IPS-NIHi7 (cell line): ENCODE measurements around the gene S1PR3.

Source experiments
- DNase-seq: peaks from one replicate; pipeline ENCODE4 v3.0.0; 2012; ENCODE audit warnings: mixed read lengths; ENCODE audit errors: extremely low spot score

S1PR3 gene

DNA sequence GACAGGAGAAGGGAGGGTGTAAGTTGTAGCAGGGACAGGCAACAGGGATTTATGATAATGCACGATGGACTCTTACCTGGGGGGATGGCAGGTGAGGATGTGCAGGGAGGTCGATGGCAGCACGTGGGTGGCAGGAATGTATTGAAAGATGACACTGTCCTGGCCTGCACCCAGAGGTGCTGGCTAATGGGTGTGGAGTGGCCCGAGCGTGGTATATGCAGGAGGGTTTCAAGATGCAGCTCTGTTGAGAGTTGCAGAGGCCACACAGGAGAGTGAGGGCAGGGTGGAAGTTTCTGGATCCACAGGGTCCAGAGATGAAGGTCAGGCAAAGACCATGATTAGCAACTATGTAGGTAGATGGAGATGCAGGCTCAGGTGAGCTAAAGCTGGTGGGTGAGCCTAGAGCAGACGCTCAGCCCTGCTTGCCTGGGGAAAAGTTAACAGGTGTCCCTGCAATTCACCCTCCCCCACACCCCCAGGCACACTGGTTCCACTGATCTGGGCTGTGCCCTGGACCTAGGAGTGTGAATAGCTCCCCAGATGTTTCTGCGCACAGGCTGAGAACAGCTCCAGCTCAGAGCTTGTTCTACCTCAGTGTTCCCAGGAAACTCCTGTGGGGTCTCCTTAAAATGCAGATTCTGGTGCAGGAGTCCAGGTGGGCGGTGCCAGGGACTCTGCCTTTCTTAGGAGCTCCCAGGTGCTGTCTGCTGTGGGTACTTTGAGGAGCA is 21.5 kb upstream of the S1PR3 start:
- DNase-seq: no peak

DNA sequence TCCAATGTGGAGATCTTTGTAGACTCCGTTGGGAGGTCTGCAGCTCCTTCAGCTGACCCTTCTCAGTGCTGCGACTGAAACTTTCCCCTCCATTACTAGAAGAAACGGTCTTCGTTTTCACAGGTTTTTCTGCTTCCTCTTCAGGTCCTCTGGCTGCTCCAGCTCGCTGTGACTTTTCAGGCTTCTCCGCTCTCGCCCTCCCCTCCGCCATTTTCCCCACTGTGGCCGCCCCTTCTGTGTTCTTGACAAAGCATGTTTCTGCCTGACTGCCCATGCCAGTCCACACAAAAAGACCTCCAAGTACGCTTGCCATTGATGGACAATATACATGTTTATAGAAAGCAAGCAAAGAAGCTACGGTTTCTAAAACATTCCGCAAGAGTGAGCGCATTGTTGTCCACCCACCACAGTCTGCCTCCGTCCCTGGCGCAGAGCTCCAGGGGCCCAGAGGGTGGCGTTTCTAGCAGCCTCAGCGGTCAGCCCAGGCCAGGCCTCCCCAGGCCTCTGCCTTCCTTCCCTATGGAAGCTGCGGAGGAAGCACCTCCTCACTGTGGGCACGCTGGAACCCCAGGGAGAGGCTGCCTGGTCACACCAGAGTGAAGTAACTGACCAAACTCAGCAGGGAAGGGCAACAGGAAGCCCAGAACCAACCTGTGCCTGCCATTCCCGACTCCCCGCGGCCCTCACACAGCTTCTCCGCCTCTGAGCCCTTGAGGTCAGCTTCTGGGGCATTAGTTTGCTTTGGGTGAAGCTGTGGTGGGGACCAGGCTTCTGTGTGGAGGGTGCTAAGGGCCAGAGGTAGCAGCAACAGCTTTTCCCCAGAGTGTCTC is 19.9 kb upstream of the S1PR3 start:
- DNase-seq: no peak

DNA sequence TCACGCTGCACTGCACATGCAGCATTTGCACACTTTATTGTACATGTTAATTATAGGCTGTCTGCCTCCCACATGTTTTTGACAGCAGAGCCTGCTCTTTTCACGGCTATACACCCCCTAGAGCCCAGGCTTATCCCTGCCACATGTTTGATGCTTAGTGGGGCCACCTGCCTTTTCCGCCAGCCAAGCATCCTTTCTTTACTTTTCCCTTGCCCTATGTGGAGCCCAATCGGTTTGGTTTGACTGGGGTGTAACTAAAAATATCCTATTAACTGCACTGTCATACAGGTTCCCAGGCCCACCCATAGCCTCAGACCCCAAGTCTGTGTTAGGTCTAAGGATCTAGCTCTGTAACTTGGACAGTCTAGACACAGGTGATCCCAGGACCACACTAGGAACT is 18.9 kb upstream of the S1PR3 start:
- DNase-seq: no peak

DNA sequence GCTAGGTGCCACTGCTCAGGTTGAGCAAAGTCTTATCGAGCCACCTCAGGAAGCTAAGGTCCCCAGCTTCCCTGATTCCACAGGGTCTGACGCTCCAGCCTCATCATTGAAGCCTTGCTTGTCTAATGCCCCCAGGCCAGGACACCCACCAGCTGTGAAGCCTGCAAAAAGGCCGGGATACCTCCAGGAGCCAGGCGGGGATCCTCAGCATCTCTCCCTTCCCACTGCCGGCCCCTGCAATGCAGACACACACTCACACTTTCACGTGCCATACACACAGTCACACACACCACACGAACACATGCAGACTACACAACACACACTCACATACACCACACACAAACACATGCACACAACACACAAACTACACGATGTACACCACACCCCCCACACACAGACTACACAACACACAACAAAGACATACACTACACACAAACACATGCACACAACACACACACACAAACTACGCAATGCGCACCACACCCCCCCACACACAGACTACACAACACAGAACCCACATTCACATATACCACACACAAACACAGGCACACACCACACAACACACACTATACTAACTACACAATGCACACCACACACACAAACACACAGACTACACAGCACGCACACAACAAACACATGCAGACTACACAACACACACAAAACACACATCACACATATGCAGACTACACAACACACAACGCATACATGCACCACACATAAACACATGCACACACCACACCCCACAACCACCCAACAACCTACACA is 17.8 kb upstream of the S1PR3 start:
- DNase-seq: no peak

DNA sequence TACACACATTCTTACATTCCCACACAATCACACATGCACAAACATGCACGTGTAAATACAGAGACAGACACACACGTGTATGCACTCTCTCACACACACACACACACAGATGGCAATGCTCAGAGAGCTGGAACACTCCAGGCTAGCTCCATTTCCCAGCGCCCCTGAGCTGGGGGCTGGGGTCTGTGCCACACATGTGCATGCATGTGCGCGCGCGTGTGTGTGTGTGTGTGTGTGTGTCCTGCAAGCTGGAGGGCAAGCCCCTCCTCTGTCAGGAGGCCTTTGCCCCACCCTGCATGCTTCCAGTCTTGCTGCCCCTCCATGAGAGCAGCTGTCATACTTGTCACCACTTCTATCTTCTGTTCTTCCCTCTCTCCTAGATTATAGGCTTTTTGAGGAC is 16.6 kb upstream of the S1PR3 start:
- no peak for DNase-seq

DNA sequence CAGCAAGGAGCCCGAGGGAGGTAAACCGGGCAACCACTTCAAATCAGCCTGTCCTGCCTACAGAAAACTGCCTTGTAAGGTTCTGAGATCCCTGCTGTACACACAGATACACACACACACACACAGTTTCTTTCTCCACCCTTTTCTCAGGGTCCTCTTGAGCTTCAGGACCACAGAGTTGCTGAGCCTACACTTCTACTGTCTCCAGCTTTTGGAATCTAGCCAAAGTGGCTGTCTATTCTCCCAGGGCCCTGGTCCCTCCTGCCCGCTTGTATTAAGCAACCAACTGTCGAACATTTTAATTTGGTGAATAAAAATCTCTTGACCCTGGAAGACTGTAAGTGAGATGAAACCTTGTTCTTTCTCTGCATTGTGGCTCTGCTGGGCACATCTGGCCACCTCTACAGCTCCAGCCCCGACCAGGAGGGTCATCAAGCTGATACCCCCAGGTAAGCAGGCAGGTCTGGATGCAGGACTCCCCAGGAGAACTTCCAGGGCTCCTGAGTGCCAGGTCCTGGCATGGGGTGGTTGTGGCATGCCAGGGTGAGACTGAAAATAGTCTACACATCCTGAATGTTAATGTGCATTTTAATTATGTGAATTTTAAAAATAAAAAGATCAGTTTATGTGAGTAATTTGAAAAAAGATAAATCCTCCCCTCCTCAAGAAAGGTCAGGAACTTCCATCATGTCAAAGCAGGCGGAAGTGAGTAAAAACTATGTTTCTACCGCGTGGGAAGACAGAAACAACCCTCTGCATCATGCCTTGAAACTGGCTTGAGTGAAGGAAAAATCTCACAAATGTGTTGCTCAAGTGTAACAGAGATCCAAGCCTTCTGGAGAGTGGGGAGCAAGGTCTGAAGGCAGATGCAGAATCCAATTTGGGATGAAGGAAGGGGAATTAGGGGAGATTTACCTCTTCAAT is 15.0 kb upstream of the S1PR3 start:
- DNase-seq: no peak

DNA sequence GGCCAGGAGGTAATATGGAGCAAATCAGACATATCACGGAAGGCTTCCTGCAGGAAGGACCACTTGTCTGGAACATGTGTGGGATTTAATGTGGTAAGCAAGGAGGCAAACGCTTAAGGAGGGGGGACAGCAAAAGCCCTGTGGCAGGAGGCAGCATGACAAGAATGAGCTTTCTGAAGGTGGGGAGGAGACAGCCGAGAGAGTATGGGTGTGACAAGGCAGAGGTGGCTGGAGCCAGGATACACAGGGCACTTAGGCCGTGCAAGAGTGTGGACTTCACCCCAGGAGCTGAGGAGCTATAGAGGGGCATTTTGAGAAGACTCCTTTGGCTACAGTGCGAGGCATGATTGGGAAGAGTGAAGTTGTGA is 14.4 kb upstream of the S1PR3 start:
- no peak for DNase-seq

DNA sequence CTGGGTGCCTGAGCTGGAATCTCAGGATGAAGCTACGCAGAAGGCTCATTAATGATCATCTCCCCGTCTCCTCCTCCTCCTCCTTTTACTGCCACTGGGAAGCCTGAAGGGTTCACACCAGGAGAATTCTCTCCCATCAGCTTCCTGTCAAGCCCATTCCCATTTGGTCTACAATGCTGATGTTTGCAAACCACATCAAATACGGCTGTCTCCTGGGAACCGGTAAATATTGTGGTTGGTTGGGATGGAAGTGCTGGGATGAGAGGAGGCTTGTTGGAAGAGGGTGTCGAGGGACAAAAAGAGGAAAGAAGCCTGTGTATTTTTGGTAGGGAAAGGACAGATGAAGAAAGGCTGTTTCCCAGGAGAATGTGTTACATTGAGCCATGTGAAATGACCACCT is 13.2 kb upstream of the S1PR3 start:
- DNase-seq: no peak

DNA sequence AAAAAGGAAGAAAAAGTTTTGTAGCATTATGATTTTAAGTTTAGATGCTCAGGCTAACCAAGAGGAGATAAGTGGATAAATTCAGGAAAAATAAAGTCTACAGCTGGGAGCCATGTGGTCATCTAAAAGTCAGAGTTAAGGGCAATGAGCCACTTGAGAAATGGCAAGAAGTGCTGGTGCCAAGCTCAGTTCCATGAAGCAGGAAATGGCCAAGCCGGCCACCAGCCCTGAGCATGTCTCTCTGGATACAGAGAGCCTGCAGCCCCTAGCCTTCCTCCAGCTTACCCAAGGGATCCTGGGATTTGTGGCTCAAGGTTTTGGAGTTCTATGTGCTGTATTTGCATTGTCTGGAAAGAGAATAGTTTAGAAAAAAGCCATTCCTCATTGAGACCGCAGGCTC is 12.2 kb upstream of the S1PR3 start:
- no peak for DNase-seq

DNA sequence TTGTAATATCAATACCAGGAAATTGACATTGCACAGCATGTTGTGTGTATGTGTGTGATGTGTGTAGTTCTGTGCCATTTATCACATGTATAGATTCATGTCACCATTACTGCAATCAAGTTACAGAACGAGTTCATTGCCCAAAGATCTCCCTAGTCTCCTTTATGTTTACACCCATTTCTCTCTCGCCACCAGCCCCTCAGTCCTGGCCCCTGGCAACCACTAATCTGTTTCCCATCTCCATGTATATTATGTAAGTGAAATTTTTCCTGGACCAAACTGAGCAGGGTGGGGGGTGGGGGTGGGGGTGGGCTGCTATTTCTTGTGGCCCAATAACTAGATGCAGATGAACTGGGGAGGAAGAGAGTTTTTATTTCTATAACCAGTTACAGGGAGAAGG is 11.5 kb upstream of the S1PR3 start:
- no peak for DNase-seq

DNA sequence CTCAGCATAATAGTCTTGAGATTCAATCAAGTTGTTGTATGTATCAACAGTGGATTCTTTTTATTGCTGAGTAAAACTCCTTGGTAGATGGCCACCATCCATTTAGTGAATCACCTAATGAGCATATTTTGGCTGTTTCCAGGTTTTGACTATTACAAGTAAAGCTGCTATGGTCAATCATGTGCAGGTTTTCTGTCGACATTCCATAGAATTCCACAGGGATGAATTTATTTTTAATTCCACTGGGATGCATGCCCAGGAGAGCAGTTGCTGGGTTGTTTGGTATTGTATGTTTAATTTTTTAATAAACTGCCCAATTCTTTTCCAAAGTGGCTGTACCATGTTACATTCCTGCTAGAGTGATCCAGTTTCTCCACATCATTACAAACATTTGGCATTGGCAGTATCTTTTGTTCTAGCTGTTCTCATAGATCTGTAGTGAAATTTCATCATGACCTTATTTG is 10.5 kb upstream of the S1PR3 start:
- no peak for DNase-seq

DNA sequence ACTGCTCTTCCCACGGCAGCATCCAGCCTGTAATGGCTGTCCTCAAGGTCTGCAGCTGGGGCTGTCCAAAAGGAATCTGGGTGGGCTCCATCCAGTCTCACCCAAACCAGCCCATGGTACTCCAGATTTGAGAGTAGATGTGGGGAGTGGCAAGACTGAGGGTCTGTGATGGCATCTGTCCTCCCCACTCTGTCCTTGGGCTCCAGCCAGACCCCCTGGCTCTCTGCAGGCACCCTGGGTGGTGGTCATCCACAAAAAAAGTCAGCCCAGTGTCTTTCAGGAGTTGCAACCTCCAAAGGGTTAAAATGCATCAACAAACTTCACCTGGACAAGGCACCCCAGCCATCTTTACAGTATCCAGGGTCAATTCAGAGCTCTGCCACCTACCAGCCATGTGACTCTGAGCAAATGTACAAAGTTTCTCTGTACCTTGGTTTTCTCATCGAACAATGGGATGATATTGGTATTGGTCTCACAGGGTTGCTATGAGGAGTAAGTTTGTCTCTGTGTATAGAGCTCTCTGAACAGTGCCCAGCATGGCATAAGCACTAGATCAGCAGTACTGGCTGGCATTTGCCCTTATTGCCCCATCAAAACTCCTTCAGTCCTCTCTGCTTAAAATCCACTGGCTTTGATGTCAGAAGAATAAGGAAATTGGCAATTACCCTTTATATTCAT is 7.3 kb upstream of the S1PR3 start:
- DNase-seq: no peak

DNA sequence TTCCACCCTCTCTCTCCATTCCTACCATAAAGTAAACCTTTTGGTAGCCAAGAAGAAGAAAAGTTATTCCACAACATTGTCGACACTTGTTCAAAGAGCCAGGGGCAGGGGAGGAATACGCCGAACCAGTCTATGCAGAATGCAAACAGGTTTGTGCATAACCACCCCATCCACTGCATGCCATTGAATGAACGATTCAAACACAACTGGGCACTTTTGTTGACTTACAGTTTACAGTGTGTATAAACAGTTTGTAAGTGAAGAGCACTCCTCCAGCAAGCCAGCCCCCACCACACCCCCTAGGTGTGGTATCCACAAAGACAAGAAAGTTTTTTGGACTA is 6.8 kb upstream of the S1PR3 start:
- DNase-seq: no peak

DNA sequence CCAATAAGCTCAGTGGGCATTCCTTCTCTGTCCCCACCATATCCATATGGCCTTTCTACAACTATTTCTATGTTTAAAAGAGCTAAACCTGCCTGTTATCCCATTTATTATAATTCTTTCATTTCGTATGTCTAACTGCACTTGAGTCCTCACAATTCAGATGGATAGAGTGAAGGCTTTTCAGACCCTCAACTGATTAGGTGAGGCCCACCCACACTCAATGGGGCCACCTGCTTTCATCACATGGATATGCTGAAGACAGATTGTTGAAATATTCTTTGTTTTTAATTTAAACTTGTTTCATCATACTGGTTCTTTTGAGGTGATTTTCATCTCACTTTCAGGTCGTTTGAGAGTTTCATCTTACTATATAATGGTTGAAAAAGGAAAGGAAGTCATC is 5.7 kb upstream of the S1PR3 start:
- no peak for DNase-seq

DNA sequence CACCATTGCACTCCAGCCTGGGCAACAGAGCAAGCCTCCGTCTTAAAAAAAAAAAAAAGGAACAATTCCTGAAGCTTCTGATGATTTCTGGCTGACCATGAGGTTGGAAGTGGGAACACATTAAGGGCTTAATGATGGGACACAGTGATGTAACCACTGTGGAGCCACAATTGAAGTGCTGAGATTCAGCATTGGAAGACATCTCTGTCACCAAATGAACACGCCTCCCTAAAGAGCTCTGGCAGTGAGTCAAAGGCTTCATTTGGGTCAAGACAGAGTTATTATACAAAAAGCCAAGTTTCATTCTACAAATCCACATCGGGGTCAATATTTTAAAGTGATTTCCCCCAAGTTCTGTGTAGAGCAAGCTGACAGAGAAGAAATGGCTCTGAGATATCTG is 4.5 kb upstream of the S1PR3 start:
- DNase-seq: no peak

DNA sequence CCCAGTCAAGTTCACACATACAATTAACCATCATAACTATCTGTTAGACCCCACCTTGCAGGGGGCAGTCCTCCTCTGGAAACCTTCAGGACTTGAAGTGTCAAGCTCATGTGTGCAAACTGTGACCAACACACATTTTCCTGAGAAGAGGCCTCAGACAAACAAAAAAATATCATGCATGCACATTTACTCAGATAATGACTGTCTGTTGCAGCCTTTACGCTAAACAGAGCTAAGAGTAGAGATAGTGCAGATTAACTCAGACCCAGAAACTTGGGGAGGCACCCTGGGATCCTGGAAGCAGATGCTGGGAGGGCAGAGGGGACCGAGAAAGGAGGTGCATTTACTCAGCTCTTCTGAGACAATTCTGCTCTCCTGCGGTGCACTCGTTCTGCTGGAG is 3.6 kb upstream of the S1PR3 start:
- no peak for DNase-seq

DNA sequence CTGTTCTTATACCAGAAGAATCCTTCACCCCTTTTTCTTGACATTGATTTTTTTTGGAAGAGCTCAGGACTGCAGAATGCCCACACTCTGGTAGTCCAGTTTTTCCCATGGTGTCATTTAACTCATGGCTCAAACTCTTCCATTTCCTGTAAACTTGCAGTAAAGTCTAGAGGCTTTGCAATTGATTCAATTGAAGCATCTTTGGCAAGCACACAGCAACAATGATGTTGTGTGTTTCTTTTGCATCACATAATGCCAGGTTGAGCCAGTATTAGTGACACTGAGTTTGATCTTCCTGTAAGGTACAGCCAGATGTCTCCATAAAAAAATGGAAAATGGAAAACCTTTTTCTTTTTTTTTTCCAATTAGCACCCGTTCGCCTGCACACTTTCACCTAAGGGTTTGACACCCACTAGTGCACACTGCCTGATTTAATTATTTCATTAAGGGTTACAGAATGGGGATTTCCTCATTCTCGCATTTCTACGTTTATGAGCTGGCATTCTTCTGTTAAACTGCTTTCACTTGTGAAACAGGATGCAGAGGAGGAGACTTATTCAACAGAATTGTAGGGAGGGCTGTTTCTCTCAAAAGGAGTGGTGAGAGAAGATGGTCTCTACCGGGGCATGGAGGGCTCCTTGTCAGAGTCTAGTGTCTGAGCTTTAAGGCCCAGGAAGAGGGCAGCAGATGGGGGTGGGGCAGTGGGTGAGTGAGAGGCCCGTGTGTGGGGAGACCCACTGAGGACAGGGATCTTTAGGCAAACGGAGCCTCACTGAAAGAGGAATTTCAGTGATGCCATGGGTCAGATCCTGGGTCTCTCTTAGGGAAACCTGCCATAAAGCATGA is 2.2 kb upstream of the S1PR3 start:
- DNase-seq: no peak

DNA sequence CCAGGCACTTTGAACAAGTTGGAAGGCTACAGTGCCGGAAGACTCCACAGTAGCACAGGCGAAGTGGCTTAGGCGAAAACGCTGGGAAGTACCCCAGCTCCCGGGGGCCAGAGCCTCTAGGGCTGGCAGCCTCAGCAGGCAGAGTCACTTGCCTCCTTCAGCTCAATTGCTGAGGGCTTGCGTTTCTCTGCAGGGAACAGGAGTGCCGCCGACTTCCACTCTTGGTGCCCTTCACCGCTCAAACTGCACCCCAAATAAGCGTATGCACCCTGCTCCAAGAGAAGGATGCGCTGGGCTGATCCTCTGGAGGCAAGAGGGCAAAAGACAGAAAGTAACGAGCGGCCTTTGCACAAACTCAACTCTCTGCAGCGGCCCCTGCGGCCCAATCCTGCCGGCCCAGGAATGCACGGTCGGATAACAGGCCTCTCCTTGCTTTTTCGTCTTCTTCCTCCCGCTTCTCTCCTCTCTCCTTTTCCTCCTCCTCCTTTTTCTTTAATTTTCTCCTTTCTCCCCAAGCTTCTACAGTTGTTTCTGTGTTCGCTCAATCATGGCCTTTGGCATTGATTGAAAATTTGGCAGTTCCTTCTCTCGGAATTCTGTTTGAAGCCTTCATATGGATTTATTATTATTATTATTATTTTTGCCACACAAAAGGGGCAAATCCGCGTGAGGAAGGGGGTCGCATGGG is 1.1 kb upstream of the S1PR3 start:
- peak; percentile 55 for DNase-seq

DNA sequence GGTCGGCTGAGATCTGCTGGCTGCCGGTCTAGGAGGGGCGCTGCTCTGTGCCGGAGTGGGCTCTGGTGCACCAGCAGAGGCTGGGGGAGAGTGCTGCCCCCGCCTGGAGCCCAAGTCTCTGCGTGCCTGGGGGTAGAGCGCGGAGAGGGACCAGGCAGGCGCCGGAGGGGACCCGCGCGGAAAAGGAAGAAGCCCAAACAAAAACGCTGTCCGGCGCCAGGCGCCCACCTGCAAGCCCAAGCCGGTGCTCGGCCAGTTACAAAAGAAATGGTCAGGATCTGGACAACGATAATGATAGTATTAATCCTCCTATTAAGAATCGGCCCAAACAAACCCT is 571 bp upstream of the S1PR3 start:
- DNase-seq: peak; percentile 83

DNA sequence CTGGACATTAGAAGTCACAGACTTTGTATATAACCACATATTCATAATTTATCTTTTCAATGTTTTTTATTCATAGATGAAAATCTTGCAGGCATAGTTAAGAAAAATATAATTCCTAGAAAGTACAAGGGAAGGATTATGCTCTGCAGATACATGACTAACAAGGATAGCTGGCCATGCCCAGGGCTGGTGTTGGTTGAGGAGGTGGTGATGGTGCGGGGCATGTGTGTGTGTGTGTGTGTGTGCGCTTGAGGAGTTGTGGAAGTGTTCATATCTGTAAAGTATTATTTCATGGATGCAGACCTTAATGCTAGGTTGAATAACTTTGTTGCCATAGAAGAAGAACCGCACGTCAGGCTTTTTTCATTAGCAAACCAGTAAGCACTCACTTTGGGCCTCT is 1.3 kb downstream of the S1PR3 start:
- no peak for DNase-seq
